Kasumi-1 (cell line): ENCODE measurements around the gene CATSPERB.
A peak's percentile ranks its signal among the peaks of the same experiment; 100 is the strongest.
"Not testable (repeated sequence)": the region's sequence is repeated elsewhere in the genome, so short reads cannot be mapped to it uniquely, and the experiment has no call there.

Experiments
- DNase-seq, 2 experiments: peaks; one replicate each; lab custom pipeline; 2025; lab: John Stamatoyannopoulos, UW

The CATSPERB gene

GRCh38 chr14:91732859-91733477 is 1.1 kb upstream of the CATSPERB start:
- DNase-seq, result no peak

- no peak for DNase-seq
These were observed 553 bp upstream of the CATSPERB start for GRCh38 chr14:91732439-91732838.

DNA sequence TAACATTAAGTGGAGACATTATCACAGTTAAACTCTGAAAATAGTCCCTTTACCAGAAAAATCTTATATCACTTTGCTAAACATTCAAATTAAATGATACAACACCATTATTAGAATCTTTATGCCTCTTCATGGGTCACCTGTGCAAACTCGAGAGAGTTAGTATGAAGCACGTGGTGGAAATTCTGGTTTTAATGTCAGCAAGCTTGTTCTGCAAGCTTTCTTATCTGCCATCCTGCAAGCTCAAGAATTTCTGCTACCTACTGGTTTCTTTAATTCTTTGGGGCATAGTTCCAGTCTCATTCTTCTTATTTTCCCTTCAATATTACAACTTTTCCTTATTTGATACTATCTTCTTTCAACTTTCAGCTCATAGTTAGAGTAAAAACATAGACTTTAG is 868 bp downstream of the CATSPERB start:
- no peak for DNase-seq

DNA sequence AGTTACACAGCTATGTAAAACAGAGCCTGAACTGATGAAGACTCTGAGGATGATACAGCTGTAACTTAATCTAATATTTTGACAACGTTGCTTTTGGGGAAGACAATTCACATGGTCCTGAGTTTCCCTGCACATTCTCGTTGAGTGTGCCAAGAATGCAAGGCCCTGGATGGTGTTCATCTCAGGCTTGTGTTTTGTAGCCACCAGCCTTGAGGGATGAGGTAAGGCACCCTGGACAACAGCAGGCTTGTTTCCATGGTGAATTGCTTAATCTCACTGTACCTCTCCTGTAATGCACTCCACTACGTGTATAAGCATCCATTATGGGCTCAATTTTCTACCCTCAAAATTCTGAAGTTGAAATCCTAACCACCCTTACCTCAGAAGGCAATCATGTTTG is 2.1 kb downstream of the CATSPERB start:
- DNase-seq, result no peak

- DNase-seq, result no peak
These were observed 3.2 kb downstream of the CATSPERB start for GRCh38 chr14:91728616-91729183.

DNA sequence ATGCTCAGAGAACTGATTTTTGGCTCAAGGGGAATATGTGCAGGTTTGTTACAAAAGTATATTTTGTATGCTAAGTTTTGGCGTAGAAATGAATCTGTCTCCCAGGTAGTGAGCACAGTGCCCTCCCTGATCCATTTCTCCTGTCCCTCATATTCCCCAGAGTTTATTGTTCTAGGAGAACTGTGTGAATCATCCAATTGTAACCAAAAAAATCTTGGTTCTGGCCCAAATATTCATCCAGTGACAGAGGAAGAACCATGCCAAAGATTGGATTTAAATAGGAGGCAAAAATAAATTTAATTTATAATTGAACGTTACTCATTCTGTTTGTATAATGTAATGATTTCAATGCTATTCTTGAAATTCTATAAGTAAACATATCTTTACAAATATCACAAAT is 4.8 kb downstream of the CATSPERB start:
- DNase-seq, result no peak

DNA sequence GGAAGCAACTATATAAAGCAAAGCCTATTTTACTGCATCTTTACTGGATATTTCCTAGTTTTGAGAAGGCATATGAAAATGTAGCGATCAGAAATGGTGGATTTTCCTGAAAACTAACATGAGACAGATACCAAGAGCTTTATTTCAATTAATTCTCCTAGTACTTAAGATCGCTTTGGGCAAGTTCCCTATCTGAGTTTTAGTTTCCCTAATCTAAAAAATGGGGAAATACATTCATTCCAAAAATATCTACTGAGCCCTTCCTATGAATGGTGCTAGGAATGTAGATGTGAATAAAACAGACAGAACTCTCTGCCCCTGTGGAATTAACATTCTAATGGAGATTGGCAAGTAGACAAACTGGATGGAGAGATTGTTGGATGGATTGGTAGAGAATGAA is 8.4 kb downstream of the CATSPERB start:
- DNase-seq, result no peak

GRCh38 chr14:91722386-91722785 is 9.5 kb downstream of the CATSPERB start:
- DNase-seq, result no peak

- DNase-seq, result no peak
These were observed 12.0 kb downstream of the CATSPERB start for GRCh38 chr14:91719839-91720238.

- DNase-seq, result no peak
These were observed 14.9 kb downstream of the CATSPERB start for GRCh38 chr14:91716999-91717398.

GRCh38 chr14:91714805-91715204 is 17.1 kb downstream of the CATSPERB start:
- DNase-seq, result no peak

- no peak for DNase-seq
These were observed 23.1 kb downstream of the CATSPERB start for GRCh38 chr14:91708795-91709194.

DNA sequence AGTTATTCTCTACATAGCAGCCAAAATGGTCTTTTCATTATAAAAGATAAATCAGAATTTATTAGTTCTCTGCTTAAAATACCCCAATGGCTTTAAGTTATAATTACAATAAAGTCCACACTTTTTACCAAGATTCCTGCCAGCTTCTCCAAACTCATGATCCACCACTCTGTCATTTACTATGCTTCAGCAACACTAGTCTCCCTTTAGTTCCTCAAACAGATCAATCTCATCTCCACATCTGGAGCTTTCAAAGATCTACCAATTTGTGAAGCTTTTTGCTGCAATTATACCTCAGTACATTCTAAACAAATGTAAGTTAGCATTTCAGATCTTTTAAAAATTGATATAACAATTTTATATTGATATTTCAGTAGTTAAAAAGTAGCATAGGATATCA is 24.9 kb downstream of the CATSPERB start:
- peak in 1 of 2 experiments; percentile 4 for DNase-seq

- DNase-seq, result no peak
These were observed 37.2 kb downstream of the CATSPERB start for GRCh38 chr14:91694643-91695042.

DNA sequence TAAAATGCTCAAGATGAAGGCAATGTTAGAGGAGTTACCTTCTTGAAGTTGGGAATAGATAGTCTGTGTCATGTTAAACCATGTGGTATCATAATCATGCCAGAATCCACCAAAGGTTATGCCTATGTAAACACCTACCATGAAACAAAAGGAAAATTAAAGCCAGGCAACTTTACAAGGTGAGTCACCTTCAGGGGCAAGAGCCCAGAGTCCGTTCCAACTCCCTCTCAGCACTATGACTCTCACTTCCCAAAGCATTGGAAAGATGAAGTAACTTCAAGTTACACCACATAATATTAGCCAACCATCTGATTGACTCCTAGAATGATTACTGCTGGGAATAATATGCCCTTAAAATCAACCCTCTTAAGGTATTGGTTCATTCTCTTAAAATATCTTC is 38.5 kb downstream of the CATSPERB start:
- DNase-seq, result no peak

DNA sequence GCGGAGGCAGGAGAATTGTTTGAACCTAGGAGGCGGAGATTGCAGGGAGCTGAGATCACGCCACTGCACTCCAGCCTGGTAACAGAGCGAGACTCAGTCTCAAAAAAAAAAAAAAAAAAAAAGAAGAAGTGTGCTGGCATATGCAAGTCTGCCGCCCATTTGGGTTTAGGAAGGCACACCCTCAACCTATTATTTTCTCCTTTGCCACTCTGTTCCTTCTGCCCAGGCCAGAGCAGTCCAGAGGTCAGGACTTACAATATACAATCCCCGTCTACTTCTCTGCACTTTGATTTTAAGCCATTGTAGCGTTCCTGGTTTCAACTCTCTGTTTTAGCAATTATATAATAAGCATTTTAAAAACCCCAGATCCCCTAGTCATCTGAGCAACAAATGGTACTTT is 39.8 kb downstream of the CATSPERB start:
- DNase-seq, result no peak

- DNase-seq, result no peak
These were observed 42.3 kb downstream of the CATSPERB start for GRCh38 chr14:91689608-91690007.

DNA sequence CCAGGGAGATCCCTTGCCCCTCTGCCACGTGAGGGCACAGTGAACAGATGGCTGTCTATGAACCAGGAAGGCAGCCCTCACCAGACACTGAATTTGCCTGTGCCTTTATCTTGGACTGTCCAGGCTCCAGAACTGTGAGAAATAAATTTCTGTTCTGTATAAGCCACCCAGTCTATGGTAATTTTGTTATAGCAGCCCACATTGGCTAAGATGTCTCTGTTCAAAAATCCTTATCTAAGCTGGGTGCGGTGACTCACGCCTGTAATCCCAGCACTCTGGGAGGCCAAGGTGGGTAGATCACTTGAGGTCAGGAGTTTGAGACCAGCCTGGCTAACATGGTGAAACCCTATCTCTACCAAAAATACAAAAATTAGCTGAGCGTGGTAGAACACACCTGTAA is 44.5 kb downstream of the CATSPERB start:
- not testable (repeated sequence) for DNase-seq

GRCh38 chr14:91685600-91685999 is 46.3 kb downstream of the CATSPERB start:
- DNase-seq, result no peak

- no peak for DNase-seq
These were observed 49.9 kb downstream of the CATSPERB start for GRCh38 chr14:91681893-91682563.

DNA sequence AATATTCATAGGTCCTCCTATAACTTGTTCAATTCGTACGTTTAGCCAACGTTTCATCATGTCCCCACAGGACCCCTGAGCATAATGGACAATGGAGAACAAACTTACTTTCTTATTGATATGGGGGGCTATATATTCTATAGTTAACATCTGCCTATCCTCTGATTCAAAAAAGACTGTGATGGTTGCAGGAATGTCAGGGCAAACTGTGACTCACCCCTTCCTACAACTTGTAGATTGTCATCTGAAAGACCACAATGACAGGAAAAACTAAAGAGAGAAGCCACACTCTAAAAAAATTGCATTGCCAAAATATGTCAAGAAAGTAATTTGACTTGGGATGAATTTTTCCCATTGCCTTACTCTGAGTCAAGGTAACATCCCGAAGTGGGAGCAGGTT is 50.8 kb downstream of the CATSPERB start:
- no peak for DNase-seq

GRCh38 chr14:91679273-91679672 is 52.6 kb downstream of the CATSPERB start:
- DNase-seq, result no peak

GRCh38 chr14:91677687-91678086 is 54.2 kb downstream of the CATSPERB start:
- not testable (repeated sequence) for DNase-seq

- no peak for DNase-seq
These were observed 57.0 kb downstream of the CATSPERB start for GRCh38 chr14:91674911-91675310.
